HG03039 (cell line): Measurements from ENCODE around the gene MEI4.
"Not testable (repeated sequence)": the region's sequence is repeated elsewhere in the genome, so short reads cannot be mapped to it uniquely, and the experiment has no call there.

Experiments used
- ATAC-seq: cut with Tn5 transposase; IDR thresholded peaks from one replicate; pipeline ENCODE4 v1.9.1; 2021; ENCODE audit warnings: mild to moderate bottlenecking, moderate library complexity; ENCODE audit not compliant: unreplicated experiment

Gene MEI4

DNA sequence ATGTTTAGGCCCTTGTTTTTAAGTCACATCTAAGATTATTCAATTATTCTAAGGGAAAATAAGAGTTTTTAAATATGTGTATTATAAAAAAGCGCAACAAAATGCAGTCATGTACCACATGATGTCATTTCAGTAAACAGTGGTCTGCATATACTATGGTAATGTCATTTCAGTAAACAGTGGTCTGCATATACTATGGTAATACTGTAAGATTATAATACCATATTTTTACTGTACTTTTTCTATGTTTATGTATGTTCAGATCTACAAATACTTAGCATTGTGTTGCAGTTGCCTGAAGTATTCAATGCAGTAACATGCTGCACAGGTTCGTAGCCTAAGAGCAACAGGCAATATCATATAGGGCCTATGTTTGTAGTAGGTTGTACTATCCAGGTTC, 21.4 kb downstream of the MEI4 start:
- no peak for ATAC-seq

- ATAC-seq: no peak
These were observed 25.2 kb downstream of the MEI4 start for GRCh38 chr6:77678048-77678447.

GRCh38 chr6:77683515-77683914, 30.7 kb downstream of the MEI4 start:
- ATAC-seq: no peak

- ATAC-seq: no peak
These were observed 34.1 kb downstream of the MEI4 start for GRCh38 chr6:77686931-77687330.

DNA sequence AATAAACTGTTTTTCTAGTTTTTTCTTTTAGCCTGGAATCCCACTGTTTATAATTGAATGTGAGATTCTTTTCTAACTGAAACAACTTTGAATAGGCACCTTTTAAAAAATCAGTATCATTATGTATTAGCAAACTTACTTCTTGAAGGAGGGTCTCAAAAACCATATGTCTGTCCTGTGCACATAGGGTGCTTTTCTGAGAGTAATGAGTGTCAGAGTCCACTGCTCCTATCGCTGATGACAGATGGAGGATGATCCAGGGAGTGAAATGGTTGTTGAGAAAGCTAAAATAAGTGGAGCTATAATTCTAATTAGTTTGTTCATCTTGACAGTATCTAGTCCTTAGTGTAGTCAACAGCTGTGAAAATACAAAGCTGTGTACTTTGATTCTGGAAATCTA, 35.8 kb downstream of the MEI4 start:
- ATAC-seq: no peak

DNA sequence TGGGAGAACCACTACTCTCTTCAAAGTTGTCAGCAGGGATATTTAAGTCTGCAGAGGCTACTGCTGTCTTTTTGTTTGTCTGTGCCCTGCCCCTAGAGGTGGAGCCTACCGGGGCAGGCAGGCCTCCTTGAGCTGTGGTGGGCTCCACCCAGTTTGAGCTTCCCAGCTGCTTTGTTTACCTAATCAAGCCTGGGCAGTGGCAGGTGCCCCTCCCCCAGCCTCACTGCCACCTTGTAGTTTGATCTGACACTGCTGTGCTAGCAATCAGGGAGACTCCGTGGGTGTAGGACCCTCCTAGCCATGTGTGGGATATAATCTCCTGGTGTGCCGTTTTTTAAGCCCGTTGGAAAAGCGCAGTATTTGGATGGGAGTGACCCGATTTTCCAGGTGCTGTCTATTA, 47.3 kb downstream of the MEI4 start:
- ATAC-seq: not testable (repeated sequence)

GRCh38 chr6:77707603-77708002, 54.8 kb downstream of the MEI4 start:
- ATAC-seq: no peak

- no peak for ATAC-seq
These were observed 62.7 kb downstream of the MEI4 start for GRCh38 chr6:77715588-77715987.

- no peak for ATAC-seq
These were observed 63.5 kb downstream of the MEI4 start for GRCh38 chr6:77716311-77716710.

- ATAC-seq: not testable (repeated sequence)
These were observed 83.2 kb downstream of the MEI4 start for GRCh38 chr6:77736010-77736409.

GRCh38 chr6:77740380-77740779, 87.5 kb downstream of the MEI4 start:
- ATAC-seq: no peak

DNA sequence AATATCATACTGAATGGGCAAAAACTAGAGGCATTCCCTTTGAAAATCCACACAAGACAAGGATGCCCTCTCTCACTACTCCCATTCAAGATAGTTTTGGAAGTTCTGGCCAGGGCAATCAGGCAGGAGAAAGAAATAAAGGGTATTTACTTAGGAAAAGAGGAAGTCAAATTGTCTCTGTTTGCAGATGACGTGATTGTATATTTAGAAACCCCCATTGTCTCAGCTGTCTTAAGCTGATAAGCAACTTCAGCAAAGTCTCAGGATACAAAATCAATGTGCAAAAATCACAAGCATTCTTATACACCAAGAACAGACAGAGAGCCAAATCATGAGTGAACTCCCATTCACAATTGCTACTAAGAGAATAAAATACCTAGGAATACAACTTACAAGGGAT, 99.3 kb downstream of the MEI4 start:
- ATAC-seq: not testable (repeated sequence)

DNA sequence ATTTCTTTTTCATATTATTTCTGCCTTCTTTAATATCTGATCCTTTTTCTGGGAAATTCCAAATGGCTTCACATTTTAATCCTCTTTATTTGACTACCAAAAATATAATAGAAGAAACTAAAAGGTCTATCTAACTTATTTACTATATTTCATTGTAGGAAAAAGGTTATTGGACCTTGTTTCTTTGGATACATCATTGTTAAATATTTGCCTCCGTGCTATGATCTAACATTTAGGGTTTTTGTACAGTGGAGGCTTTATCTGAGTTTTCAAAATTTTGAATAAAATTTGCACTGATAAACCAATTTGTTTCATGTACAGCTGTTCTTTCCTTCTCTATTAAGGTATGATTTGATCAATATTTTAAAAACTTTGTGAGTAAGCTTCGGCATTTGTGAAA, 109.5 kb downstream of the MEI4 start:
- ATAC-seq: no peak

DNA sequence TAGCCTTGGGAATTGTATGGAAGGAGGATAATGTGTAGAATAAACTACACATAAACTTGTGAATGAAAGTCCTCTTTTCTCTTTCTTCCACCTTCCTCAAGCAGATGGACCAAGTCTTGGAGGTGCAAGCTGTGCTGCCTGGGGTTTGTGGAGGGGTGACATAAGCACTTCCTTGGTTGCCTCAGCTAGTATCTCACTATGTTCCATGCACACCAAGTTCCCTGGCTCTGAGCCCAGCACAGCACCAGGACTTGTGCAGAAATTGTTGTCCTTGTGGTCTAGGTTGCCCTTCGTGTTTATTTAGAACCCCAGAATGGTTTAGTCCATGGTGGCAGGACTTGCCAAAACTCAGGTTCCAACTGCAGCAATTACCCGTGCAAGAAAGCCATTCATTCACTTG, 110.3 kb downstream of the MEI4 start:
- no peak for ATAC-seq

DNA sequence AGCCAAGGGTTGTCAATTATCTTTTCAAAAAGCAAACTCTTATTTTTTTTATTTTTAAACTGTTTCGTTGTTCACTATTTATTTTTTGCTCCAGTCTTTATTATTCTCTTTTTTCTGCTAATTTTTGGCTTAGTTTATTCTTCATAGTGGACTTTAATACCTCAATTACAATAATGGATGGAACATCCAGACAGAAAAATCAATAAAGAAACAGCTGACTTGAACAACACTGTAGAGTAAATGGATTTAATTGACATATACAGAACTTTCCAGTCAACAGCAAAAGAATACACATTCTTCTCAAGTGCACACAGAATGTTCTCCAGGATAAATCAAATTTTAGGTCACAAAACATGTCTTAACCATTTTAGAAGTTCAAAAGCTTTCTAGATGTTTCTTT, 111.5 kb downstream of the MEI4 start:
- ATAC-seq: no peak

GRCh38 chr6:77773157-77773822, 120.5 kb downstream of the MEI4 start:
- no peak for ATAC-seq

- no peak for ATAC-seq
These were observed 121.6 kb downstream of the MEI4 start for GRCh38 chr6:77774457-77774856.

DNA sequence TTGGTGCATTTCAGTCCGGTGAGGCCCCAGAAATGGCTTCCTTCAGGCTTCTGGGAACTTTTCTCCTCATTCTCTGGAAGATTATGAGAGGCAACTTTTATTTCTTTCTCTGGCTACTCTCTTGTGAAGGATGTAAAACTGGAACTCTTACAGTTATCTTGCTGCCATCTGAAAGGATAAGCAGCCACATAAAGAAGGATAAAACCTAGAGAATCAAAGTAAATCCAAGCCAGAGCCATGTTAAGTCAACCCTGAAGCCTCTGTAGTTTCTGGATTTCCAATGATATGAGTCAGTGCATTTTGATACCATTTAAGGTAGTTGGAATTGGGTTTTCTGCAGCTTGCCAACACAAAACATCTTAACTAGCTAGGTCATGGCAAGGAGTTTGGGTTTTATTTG, 123.6 kb downstream of the MEI4 start:
- no peak for ATAC-seq

DNA sequence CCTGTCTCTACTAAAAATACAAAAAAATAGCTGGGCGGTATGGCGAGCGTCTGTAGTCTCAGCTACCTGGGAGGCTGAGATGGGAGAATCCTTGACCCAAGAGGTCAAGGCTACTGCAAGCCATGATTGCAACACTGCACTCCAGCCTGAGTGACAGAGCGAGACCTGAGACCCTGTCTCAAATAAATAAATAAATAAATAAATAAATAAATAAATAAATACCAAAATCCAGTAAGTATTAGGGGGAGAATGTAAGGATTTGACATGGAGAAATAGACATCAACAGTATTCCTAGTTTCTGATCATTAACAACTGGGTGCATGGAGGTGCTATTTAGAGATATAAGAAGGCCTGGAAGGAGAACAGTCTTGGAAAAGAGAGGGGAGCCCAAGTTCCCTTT, 125.7 kb downstream of the MEI4 start:
- ATAC-seq: no peak

- no peak for ATAC-seq
These were observed 134.2 kb downstream of the MEI4 start for GRCh38 chr6:77786935-77787629.

GRCh38 chr6:77796824-77797809, 144.3 kb downstream of the MEI4 start:
- ATAC-seq: no peak

- ATAC-seq: no peak
These were observed 159.5 kb downstream of the MEI4 start for GRCh38 chr6:77812304-77812703.
